NCI-H345 treated with DMSO at 0.1 percent for 48 hours (cell line): Measurements from ENCODE around the gene GALK1.
"Not testable (repeated sequence)": the region's sequence is repeated elsewhere in the genome, so short reads cannot be mapped to it uniquely, and the experiment has no call there.

Source experiments
- DNase-seq: peaks from one replicate; lab custom pipeline; 2025; ENCODE audit not compliant: unreplicated experiment; lab: John Stamatoyannopoulos, UW

GALK1 gene

DNA sequence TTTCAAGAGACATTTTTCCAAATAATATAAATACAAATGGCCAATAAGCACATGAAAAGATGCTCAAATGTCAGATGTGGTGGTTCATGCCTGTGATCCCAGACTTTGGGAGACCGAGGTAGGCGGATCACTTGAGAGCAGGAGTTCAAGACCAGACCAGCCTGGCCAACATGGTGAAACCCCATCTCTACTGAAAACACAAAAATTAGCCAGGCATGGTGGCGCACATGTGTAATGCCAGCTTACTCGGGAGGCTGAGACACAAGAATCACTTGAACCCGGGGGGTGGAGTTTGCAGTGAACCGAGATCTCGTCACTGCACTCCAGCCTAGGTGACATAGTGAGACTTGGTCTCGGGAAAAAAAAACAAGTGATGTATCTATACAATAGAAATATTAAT lies 2.9 kb upstream of the GALK1 start:
- no peak for DNase-seq

DNA sequence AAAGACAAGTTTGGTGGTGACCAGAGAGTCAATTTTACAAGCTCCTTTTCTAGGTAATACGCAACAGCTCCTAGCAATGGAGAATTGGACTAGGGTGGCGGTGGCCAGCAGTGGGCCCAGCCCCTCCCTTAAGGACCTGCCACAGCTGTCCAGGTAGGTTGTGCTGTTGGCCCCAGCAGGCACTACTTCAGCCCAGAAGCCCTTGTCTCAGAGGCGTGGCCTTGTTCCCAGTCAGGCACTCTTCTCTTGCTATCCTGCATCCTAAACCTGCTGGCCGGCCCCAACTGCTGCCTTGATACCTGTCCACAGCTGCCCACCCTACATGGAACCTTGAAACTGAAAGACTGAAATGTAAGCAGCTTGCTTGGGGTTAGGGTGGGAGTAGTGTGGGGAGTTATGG lies 989 bp upstream of the GALK1 start:
- DNase-seq: no peak

DNA sequence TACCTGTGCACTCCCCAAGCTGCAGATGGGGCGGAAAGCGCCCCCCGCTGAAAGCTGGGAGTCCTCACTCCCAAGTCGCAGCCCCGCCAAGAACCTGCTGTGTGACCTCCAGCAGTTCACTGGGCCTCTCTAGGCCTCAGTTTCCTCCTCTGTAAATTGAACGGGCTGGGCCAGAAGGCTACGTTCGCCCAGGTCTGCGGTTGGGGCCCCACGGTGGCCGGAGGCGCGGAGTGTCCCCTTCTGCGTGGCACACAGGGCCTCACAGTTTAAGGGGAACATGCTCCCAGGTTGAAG lies 628 bp downstream of the GALK1 start:
- no peak for DNase-seq

DNA sequence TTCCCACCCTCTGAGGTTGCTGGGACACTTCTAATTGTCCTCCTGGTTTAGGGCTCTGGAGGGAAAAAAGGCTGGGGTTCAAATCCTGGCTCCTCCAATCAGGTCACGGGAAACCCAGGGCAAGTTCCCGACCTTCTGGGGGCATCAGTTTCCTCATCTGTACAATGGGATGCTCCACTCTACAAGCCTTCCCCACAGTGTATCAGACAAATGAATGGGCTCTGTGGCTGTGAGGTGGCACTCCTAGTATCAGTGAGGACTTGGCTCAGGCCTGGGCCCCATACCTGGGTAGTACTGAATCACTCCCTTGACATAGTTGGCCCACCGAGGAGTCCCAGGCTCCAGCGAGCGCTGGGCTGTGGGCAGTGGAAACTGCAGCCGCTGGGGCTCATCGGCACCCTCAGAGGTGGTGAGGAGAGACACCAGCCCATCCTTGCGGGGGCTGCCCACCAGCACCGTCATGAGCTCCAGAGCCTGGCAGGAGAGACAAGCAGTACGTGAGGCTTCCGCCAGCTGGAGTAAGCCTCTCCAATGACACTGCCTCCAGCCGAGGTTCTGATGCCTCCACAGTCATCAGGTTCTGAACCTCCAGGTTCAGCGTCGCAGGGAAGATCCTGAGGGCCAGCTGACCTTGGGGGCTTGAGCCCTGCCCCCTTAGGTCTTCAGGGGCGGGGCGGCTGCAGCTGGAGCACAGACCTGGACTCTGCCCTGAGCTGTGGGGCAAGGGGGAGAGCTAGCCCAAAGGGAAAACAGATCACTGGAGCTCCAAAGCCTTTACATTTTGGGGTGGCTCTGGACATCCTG lies 1.2 kb downstream of the GALK1 start:
- DNase-seq: no peak

DNA sequence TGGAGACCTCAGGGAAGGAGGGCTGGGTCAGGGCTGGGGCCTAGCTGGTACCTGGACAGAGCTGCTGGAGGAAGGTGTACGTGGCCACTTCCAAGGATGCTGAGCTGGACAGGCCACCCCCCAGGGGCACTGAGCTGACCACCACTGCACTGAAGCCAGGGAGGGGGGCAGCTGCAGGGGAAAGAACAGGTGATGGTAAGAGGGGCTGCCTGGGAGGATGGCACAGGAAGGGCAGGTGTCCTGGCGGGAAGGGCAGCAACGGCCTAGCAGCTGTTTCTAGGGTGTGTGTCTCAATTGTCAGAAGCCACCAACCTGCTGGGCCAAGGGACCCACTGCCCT lies 1.8 kb downstream of the GALK1 start:
- DNase-seq: no peak

DNA sequence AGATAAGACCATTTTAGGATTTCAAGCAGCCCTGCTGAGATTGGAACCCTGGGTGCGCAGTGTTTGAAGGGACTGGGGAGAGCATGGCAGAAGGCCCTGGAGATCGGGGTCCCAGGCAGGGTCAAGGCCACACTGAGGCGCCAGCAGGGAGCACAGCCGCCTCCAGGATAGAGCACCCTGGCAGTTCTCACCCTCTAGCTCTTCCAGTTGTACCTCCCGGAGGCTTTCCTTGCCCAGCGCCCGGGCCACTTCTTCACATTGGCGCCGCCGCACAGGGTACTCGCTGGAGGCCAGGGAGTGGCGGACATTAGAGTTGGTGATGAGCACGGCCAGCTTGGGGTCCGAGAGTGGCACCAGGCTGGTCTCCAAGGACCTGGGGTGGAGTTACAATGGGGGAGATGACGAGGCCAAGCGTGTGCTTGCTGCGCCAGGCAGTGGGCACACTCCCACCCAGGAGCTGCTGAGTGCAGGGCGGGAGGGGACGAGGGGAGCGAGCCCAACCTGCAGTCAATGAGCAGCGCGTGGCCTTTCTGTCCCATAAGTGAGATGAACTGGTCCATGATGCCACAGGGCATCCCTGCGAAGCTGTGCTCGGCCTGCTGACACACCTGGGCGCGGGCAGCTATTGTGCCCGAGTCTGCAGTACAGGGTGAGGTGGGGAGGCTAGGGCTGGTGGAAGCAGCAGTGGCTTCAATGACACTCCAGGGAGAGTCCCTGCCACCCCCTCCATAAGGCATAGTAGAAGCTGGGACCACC lies 2.3 kb downstream of the GALK1 start:
- no peak for DNase-seq

DNA sequence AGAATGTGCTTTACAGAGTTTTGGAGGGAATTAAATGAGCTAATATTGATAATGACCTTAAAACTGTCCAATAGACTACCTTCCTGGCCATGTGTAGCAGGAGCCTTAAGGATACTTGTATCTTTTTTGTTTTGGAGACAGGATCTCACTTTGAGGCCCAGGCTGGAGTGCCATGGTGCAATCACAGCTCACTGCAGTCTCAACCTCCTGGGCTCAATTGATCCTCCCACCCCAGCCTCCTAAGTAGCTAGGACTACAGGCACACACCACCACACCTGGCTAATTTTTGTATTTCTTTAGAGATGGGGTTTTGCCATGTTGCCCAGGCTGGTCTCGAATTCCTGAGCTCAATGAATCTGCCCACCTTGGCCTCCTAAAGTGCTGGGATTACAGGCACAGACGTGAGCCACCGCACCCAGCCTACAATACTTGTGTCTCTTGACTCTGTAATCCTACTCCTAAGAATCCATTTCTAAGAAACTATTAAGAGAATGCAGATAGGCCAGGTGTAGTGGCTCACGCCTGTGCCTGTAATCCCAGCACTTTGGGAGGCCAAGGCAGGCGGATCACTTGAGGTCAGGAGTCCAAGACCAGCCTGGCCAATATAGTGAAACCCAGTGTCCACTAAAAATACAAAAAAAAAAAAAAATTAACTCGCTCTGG lies 4.9 kb downstream of the GALK1 start:
- DNase-seq: not testable (repeated sequence)

DNA sequence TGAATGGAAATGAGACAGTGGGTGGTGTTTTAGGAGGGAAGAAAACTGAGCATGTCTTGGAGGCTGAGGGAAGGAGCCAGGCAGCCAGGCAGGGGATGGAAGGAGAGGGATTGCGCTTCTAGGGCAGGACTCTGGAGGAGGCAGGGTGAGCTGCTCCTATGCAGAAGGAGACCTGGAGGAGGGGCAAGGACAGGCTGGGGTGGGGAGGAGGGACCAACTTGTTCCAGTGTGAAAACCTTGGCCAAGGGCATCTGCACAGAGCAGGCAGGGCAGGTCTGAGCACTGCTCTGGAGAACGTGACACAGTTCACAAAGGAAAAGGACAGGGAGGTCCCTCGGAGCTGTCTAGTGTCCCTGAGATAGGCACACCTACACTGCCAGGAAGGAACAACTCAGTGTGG lies 5.5 kb downstream of the GALK1 start:
- DNase-seq: no peak

DNA sequence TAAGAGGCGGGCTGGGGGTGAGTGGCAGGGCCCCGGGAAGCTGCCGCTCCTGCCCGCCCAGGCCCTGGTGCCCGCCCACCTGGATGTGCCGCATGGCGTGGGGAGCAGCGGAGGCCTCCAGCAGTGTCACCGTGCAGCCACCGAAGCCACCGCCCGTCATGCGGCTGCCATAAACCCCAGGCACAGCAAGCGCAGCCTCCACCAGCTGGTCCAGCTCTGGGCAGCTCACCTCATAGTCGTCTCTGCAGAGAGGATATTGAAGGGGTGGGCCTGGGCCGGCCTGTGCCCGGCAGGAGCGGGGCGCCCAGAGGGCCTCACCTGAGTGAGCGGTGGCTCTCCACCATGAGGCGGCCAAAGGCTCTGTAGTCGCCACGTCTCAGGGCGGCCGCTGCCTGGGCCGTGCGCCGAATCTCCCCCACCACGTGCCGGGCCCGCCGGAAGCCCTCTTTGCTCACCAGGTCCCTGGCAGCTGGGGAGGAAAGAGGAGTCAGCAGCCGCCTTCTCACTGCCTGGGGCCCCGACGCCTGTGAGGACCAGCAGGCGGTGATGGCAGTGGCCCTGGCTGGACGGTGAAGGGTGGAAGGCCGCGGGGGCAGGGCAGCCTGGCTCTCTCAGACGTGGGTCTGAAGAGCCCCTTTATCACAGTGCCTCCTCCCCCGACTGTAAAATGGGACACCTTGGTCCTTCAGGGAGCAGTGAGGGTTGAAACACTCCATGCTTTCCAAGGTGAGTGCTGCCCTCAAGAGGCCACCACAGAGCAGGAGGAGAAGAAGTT lies 6.7 kb downstream of the GALK1 start:
- DNase-seq: no peak

DNA sequence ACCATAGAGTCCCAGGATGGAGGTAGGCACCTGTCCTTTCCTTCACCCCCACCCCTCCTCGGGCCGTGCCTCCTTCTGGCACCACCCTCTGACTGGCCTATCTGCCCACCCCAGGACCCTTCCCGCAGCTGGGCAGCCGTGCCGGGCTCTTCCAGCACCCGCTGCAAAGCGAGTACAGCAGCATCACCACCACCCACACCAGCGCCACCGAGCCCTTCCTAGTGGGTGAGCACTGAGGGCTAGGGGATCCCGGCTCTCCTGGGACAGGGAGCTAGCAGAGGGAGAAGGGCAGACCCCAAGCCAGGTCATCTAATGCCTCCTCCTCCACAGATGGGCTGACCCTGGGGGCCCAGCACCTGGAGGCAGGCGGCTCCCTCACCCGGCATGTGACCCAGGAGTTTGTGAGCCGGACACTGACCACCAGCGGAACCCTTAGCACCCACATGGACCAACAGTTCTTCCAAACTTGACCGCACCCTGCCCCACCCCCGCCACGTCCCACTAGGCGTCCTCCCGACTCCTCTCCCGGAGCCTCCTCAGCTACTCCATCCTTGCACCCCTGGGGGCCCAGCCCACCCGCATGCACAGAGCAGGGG lies 7.8 kb downstream of the GALK1 start:
- DNase-seq: no peak

DNA sequence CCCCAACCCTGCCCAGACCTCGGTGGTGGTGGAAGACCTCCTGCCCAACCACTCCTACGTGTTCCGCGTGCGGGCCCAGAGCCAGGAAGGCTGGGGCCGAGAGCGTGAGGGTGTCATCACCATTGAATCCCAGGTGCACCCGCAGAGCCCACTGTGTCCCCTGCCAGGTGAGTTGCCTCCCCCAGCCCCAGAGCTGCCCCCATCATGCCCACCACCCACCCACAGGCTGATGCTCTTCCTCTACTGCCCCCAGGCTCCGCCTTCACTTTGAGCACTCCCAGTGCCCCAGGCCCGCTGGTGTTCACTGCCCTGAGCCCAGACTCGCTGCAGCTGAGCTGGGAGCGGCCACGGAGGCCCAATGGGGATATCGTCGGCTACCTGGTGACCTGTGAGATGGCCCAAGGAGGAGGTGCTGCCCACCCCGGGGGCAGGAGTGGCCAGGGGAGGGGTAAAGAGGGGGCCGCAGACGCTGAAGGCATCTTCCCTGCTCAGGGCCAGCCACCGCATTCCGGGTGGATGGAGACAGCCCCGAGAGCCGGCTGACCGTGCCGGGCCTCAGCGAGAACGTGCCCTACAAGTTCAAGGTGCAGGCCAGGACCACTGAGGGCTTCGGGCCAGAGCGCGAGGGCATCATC lies 8.4 kb downstream of the GALK1 start:
- no peak for DNase-seq

DNA sequence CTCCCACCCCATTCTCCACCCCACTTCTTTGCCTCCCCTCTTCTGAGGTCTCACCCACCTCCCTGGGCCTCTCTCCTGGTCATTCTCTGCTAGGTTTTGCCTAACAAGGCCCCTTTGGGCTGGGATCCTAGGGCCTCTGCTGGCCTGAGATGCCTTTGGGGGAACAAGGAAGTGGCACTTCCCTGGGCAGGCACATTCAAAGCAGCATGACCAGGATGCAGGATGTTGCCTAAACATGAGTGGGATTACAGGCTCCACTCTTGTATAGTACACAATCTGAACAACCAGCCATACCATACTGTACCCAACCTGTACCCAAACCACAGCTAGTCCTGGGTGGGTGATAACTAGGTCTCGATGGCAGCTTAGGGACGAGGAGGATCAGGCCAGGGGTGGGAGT lies 9.0 kb downstream of the GALK1 start:
- no peak for DNase-seq

DNA sequence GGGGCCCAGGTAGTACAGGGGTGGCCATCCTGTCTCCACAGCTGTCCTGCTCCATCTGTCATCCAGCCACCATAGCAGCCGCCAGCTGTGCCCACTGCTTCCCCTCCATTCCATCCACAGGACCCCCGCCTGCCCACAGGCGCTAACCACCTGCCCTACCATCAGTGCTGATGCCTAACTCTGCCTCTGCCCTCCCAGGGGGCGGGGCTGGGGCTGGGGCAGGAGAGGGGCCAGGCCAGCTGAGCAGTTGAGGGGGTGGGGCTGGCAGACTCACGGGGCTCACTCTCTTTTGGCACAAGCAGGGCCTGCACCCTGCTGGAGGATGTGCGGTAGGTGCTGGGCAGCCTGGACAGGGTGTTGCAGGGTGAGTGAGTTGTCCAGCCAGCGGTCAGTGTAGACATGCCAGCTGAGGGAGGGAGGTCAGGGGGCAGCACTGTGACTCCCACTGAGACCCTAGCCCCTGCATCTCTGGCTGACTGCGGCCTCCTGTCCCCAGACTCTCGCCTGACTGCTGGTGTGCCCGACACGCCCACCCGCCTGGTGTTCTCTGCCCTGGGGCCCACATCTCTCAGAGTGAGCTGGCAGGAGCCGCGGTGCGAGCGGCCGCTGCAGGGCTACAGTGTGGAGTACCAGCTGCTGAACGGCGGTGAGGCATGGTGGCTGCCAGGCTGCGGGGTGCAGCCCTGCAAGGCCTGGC lies 9.6 kb downstream of the GALK1 start:
- no peak for DNase-seq

DNA sequence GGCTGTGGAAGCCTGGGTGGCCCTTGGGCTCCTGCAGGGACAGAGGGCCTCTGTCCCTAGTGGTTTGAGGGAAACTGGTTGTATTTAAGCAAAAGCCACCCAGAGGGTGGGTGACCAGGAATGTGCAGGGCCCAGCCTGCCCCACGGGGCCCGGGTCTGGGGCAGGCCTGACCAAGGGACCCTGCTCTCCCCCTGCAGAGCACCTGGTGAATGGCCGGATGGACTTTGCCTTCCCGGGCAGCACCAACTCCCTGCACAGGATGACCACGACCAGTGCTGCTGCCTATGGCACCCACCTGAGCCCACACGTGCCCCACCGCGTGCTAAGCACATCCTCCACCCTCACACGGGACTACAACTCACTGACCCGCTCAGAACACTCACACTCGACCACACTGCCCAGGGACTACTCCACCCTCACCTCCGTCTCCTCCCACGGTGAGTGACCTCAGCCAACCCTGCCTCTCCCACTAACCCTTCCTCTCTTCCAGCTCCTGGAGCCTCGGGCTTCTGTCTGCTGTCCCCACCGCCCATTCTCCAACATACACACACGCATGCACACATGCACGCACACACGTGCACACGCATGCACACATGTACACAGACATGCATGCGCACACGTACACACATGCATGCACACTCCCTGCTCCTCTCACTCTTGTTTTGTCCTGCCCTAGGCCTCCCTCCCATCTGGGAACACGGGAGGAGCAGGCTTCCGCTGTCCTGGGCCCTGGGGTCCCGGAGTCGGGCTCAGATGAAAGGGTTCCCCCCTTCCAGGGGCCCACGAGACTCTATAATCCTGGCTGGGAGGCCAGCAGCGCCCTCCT lies 10.4 kb downstream of the GALK1 start:
- no peak for DNase-seq

DNA sequence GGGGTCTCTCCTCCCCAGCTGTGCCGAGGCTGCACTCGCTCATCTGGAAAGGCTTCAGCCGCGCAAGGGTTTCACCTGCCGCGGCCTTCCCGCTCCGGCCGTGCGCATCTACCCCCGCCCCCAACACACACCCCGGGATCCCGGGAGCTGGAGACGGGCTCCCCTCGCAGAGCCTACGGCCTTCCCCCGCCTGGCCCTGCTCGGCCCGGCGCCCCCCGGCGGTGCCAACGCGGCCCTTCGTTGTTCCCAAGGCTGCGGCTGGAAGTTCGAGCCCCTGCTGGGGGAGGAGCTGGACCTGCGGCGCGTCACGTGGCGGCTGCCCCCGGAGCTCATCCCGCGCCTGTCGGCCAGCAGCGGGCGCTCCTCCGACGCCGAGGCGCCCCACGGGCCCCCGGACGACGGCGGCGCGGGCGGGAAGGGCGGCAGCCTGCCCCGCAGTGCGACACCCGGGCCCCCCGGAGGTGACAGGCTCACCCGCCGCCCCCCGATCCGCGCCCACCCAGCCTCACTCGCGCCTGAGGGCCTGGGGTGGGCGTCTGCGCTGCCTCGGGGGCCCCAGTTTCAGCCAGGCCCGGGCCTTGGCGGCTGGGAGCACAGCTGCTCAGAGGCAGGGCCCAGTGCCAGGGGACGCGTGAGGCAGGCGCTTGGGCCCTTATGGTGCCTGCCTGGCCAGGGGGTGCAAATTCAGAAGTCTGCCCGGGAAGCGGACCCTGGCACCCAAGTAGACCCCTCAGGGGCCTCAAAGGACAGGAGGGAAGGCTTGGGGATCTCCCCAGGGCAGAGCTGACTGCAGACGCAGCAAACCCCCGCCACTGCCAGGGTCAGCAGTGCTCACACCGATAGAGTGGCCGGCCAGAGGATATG lies 11.2 kb downstream of the GALK1 start:
- DNase-seq: no peak

DNA sequence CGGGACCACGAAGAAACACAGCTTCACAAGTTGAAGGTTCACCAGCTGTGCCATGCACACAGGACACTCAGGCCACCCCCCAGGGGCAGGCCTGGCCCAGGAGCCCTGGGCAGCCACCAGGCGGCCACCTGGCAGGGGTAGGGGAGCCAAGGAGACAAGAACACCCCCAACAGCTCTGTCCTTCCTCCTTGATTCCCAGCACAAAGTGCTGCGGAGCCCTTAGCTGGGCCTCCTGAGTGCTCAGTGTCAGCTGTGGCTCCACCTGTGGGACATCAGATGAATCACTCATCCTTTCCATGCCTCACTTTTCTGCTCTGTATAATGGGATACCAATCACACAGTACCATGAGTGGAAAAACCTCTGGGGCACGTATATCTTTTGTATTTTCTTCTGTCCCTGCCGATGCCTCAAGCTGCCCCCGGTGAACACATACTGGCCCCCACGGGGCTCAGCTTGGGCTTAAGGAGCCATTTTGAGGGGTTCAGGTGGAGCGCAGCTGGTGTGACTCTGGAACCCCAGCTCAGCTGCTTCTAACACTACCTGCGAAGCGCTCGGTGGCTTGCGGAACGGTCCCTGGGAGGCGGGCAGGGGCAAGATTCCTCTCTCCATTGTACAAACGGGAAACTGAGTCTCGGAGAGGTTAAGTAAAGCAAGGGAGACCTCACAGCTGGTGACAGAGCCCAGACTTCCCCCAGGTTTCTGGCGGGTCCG lies 12.0 kb downstream of the GALK1 start:
- no peak for DNase-seq

DNA sequence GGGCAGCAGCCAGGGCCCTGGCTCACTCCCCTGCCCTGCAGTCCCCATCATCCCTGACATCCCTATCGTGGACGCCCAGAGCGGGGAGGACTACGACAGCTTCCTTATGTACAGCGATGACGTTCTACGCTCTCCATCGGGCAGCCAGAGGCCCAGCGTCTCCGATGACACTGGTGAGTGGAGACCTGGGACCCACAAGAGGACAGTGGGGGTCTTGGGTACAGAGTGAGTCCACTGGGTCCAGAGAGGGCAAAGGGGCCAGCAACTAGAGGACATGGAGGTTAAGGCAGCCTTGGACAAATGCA lies 12.6 kb downstream of the GALK1 start:
- DNase-seq: no peak
